Stimulated activated naive CD8-positive, alpha-beta T cell treated with anti-CD3 and anti-CD28 coated beads, Interleukin-15, amount 100 ng/mL, for 72 hours (primary cell): Measurements from ENCODE around the gene SEPTIN11.

Source experiments
- ATAC-seq: fragments of 150-1000 bp; cut with Tn5 transposase; 2 replicates; pipeline ENCODE4 v1.10.0; 2021; ENCODE audit warnings: mild to moderate bottlenecking, moderate library complexity
- DNase-seq, 2 donors: peaks; one replicate each; pipeline ENCODE4 v3.0.0; 2021 to 2022
- H3K27ac Mint-ChIP-seq, 2 donors: one replicate each; pipeline ENCODE4 v1.8.0; 2022; ENCODE audit warnings: mild to moderate bottlenecking in 2 of 2, mixed read lengths in 2 of 2, moderate library complexity in 2 of 2
- H3K27me3 Mint-ChIP-seq: one replicate; pipeline ENCODE4 v1.8.0; 2022; ENCODE audit warnings: mixed read lengths
- H3K4me1 Mint-ChIP-seq: one replicate; pipeline ENCODE4 v1.8.0; 2022; ENCODE audit warnings: mild to moderate bottlenecking, mixed read lengths
- H3K4me3 Mint-ChIP-seq, 2 donors: one replicate each; pipeline ENCODE4 v1.8.0; 2022; ENCODE audit warnings: mild to moderate bottlenecking in 2 of 2, mixed read lengths in 2 of 2, moderate library complexity in 1 of 2
- H3K9me3 Mint-ChIP-seq, 2 donors: one replicate each; pipeline ENCODE4 v1.8.0; 2022; ENCODE audit warnings: mixed read lengths in 2 of 2

Gene SEPTIN11

GRCh38 chr4:76984127-76984526, 34.6 kb downstream of the SEPTIN11 start:
- H3K4me3 Mint-ChIP-seq = peak overlapping the region; percentile 52
- peaks cover 89% of the 10 kb centered on the region for H3K4me1 Mint-ChIP-seq
- ATAC-seq (peak; percentile 83), DNase-seq (peak in 1 of 2 donors; percentile 15)
- H3K27me3 Mint-ChIP-seq = no peaks in the 10 kb centered on the region
- peaks cover under 1 to 2% of the 10 kb centered on the region in 2 donors for H3K9me3 Mint-ChIP-seq
- H3K27ac Mint-ChIP-seq = no peak overlapping the region

- DNase-seq = no peak
- Mint-ChIP-seq H3K27me3 (no peaks in the 10 kb centered on the region), H3K27ac (no peak overlapping the region), H3K4me1 (peaks cover 90% of the 10 kb centered on the region), H3K4me3 (no peak overlapping the region), H3K9me3 (peaks cover 0 to under 1% of the 10 kb centered on the region in 2 donors)
- no peak for ATAC-seq
Measured at GRCh38 chr4:76984788-76985211, 35.2 kb downstream of the SEPTIN11 start.

- peak overlapping the region; percentile 3 for H3K27ac Mint-ChIP-seq
- H3K9me3 Mint-ChIP-seq = peaks cover 5 to 7% of the 10 kb centered on the region in 2 donors
- peak overlapping the region in 1 of 2 donors; percentile 0 for H3K4me3 Mint-ChIP-seq
- DNase-seq (no peak), ATAC-seq (no peak)
- peaks cover 91% of the 10 kb centered on the region for H3K4me1 Mint-ChIP-seq
- no peaks in the 10 kb centered on the region for H3K27me3 Mint-ChIP-seq
Measured at GRCh38 chr4:76987153-76987591, 37.6 kb downstream of the SEPTIN11 start.

- DNase-seq (no peak), ATAC-seq (no peak)
- Mint-ChIP-seq H3K4me1 (peaks cover 91% of the 10 kb centered on the region), H3K27me3 (no peaks in the 10 kb centered on the region), H3K9me3 (peaks cover 5 to 7% of the 10 kb centered on the region in 2 donors), H3K27ac (peak overlapping the region in 1 of 2 donors; percentile 3), H3K4me3 (peak overlapping the region in 1 of 2 donors; percentile 0)
Measured at GRCh38 chr4:76987685-76988084, 38.1 kb downstream of the SEPTIN11 start.

- peak overlapping the region; percentile 37 to 73 for H3K4me3 Mint-ChIP-seq
- H3K4me1 Mint-ChIP-seq = peaks cover 91% of the 10 kb centered on the region
- H3K27me3 Mint-ChIP-seq = no peaks in the 10 kb centered on the region
- DNase-seq (peak; percentile 56 to 75), ATAC-seq (peak; percentile 79)
- H3K9me3 Mint-ChIP-seq = peaks cover 5 to 7% of the 10 kb centered on the region in 2 donors
- peak overlapping the region in 1 of 2 donors; percentile 63 for H3K27ac Mint-ChIP-seq
Measured at GRCh38 chr4:76989391-76990061, 40.0 kb downstream of the SEPTIN11 start.

- H3K27me3 Mint-ChIP-seq = no peaks in the 10 kb centered on the region
- no peak for DNase-seq
- ATAC-seq = no peak
- peak overlapping the region; percentile 37 to 73 for H3K4me3 Mint-ChIP-seq
- peak overlapping the region in 1 of 2 donors; percentile 72 for H3K27ac Mint-ChIP-seq
- H3K4me1 Mint-ChIP-seq = peaks cover 89% of the 10 kb centered on the region
- peaks cover 5 to 7% of the 10 kb centered on the region in 2 donors for H3K9me3 Mint-ChIP-seq
Measured at GRCh38 chr4:76990288-76991080, 40.9 kb downstream of the SEPTIN11 start.

GRCh38 chr4:76991161-76991660, 41.7 kb downstream of the SEPTIN11 start:
- ATAC-seq (no peak), DNase-seq (no peak)
- Mint-ChIP-seq H3K4me3 (peak overlapping the region in 1 of 2 donors; percentile 10), H3K27ac (peak overlapping the region in 1 of 2 donors; percentile 15), H3K9me3 (peaks cover 5 to 7% of the 10 kb centered on the region in 2 donors), H3K27me3 (no peaks in the 10 kb centered on the region), H3K4me1 (peaks cover 89% of the 10 kb centered on the region)

GRCh38 chr4:76993787-76994641, 44.5 kb downstream of the SEPTIN11 start:
- Mint-ChIP-seq H3K9me3 (peaks cover 5 to 7% of the 10 kb centered on the region in 2 donors), H3K4me3 (peak overlapping the region; percentile 59 to 70)

GRCh38 chr4:76995776-76996175, 46.2 kb downstream of the SEPTIN11 start:
- peaks cover 51% of the 10 kb centered on the region for H3K4me1 Mint-ChIP-seq
- H3K9me3 Mint-ChIP-seq = no peaks in the 10 kb centered on the region
- DNase-seq (no peak), ATAC-seq (peak; percentile 60)
- no peaks in the 10 kb centered on the region for H3K27me3 Mint-ChIP-seq
- H3K27ac Mint-ChIP-seq = no peak overlapping the region
- peak overlapping the region in 1 of 2 donors; percentile 35 for H3K4me3 Mint-ChIP-seq

More at GRCh38 chr4:76993787-76994641, 44.5 kb downstream of the SEPTIN11 start:
- peak; percentile 57 to 64 for DNase-seq
- peak; percentile 89 for ATAC-seq
- H3K27me3 Mint-ChIP-seq = no peaks in the 10 kb centered on the region
- H3K4me1 Mint-ChIP-seq = peaks cover 64% of the 10 kb centered on the region
- peak overlapping the region; percentile 79 to 87 for H3K27ac Mint-ChIP-seq

- no peaks in the 10 kb centered on the region for H3K9me3 Mint-ChIP-seq
- peaks cover 46% of the 10 kb centered on the region for H3K4me1 Mint-ChIP-seq
- H3K4me3 Mint-ChIP-seq = no peak overlapping the region
- no peaks in the 10 kb centered on the region for H3K27me3 Mint-ChIP-seq
- DNase-seq = no peak
- H3K27ac Mint-ChIP-seq = no peak overlapping the region
- ATAC-seq = no peak
Measured at GRCh38 chr4:76996445-76996844, 46.9 kb downstream of the SEPTIN11 start.

GRCh38 chr4:76997077-76997476, 47.5 kb downstream of the SEPTIN11 start:
- no peak for DNase-seq
- no peak for ATAC-seq
- Mint-ChIP-seq H3K9me3 (no peaks in the 10 kb centered on the region), H3K4me3 (no peak overlapping the region), H3K27ac (no peak overlapping the region), H3K27me3 (no peaks in the 10 kb centered on the region), H3K4me1 (peaks cover 48% of the 10 kb centered on the region)

- DNase-seq (no peak), ATAC-seq (no peak)
- H3K9me3 Mint-ChIP-seq = no peaks in the 10 kb centered on the region
- no peak overlapping the region for H3K4me3 Mint-ChIP-seq
- H3K4me1 Mint-ChIP-seq = peaks cover 48% of the 10 kb centered on the region
- H3K27me3 Mint-ChIP-seq = no peaks in the 10 kb centered on the region
- H3K27ac Mint-ChIP-seq = no peak overlapping the region
Measured at GRCh38 chr4:76997532-76997931, 48.0 kb downstream of the SEPTIN11 start.

GRCh38 chr4:76998251-76998901, 48.8 kb downstream of the SEPTIN11 start:
- no peaks in the 10 kb centered on the region for H3K27me3 Mint-ChIP-seq
- no peaks in the 10 kb centered on the region for H3K9me3 Mint-ChIP-seq
- H3K4me1 Mint-ChIP-seq = peaks cover 48% of the 10 kb centered on the region
- no peak overlapping the region for H3K4me3 Mint-ChIP-seq
- DNase-seq (no peak), ATAC-seq (no peak)
- no peak overlapping the region for H3K27ac Mint-ChIP-seq
